Naive B cell (primary cell): Measurements from ENCODE around the gene PSTPIP2. TPM values are rescaled to one million over a fixed set of nuclear protein-coding genes. Genes with fewer than 3 reads are reported as not detected.
"Not testable (repeated sequence)": the region's sequence is repeated elsewhere in the genome, so short reads cannot be mapped to it uniquely, and the experiment has no call there.

Source experiments
- ATAC-seq, 2 donors: fragments of 150-1000 bp; cut with Tn5 transposase; 2 replicates each; pipeline ENCODE4 v1.10.0; 2021; ENCODE audit warnings: low read depth in 2 of 2, mild to moderate bottlenecking in 2 of 2, moderate library complexity in 2 of 2
- DNase-seq: peaks from one replicate; pipeline ENCODE4 v3.0.0; 2022
- H3K27ac Mint-ChIP-seq, 6 donors: one replicate each; pipeline ENCODE4 v1.8.0; 2020 to 2022; ENCODE audit warnings: mild to moderate bottlenecking in 6 of 6, mixed read lengths in 6 of 6, moderate library complexity in 5 of 6, inconsistent platforms in 2 of 6
- H3K27me3 Mint-ChIP-seq, 3 donors: one replicate each; pipeline ENCODE4 v1.8.0; 2021 to 2022; ENCODE audit warnings: mixed read lengths in 3 of 3, mild to moderate bottlenecking in 1 of 3
- H3K36me3 Mint-ChIP-seq, 2 donors: one replicate each; pipeline ENCODE4 v1.8.0; 2020 to 2022; ENCODE audit warnings: mixed read lengths in 2 of 2, inconsistent platforms in 1 of 2, mild to moderate bottlenecking in 1 of 2
- H3K4me1 Mint-ChIP-seq, 3 donors: one replicate each; pipeline ENCODE4 v1.8.0; 2020 to 2022; ENCODE audit warnings: mixed read lengths in 3 of 3, inconsistent platforms in 1 of 3, mild to moderate bottlenecking in 1 of 3, moderate library complexity in 1 of 3
- H3K4me3 Mint-ChIP-seq, 8 donors: one replicate each; pipeline ENCODE4 v1.8.0; 2020 to 2022; ENCODE audit warnings: mild to moderate bottlenecking in 8 of 8, mixed read lengths in 8 of 8, moderate library complexity in 8 of 8, inconsistent platforms in 2 of 8
- H3K9me3 Mint-ChIP-seq, 7 donors: one replicate each; pipeline ENCODE4 v1.8.0; 2020 to 2022; ENCODE audit warnings: mixed read lengths in 7 of 7, mild to moderate bottlenecking in 5 of 7, inconsistent platforms in 2 of 7, moderate library complexity in 1 of 7
- polyA plus RNA-seq, 6 donors: library from polyadenylated mRNA; unstranded; fragments of 300-500 nt; fragmentation: Illumina TruSeq; gene quantifications; one replicate each; pipeline ENCODE4 v1.2.3, GENCODE V29; 2021; ENCODE audit warnings: low read depth in 6 of 6

The PSTPIP2 gene
- polyA plus RNA-seq, 6 donors from 2014 or later, result 0.29 to 1.8 (median 0.90) TPM

DNA sequence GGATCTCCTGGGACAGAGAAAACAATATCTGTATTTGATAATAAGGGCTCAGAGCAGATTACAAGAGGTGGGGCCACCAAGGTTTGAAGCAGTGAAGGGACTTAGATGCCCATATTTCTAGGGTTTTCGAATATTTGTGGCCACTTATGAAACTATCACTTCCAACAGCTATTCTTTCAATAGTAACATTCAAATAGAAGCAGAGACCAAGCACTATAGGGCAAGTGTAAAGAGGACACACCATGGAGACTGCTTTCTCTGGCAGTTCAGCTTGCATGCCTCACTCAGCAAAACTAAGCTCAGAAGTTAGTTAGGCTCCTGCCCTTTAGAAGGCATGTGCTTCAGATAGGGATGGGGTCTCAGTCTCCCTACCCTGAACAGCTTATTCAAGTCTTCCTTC is 10.3 kb downstream of the PSTPIP2 start:
- no peak for ATAC-seq
- no peaks in the 10 kb centered on the region for H3K9me3 Mint-ChIP-seq
- H3K36me3 Mint-ChIP-seq, result no peaks in the 10 kb centered on the region

DNA sequence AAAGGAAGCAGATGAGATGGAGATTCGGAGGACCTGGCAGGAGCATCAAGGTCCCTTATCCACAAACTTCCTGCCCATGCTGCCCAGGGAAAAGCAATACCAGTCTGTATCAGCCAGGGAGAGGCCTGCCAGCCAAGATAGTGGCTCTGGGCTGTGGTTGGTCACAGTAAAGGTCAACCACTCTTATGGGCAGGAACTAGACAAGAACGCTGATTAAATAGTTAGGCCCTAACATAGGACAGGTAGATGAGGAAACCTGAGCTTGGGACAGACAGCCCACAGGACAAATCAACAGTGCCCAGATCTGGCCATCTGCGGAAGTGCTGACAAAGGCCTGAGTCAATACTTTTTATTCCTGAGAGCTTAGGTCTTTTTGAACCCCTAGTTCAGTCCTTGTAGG is 10.7 kb downstream of the PSTPIP2 start:
- ATAC-seq, result no peak
- H3K27ac Mint-ChIP-seq, result no peak overlapping the region
- no peaks in the 10 kb centered on the region for H3K9me3 Mint-ChIP-seq
- DNase-seq, result no peak
- H3K4me3 Mint-ChIP-seq, result no peak overlapping the region
- H3K36me3 Mint-ChIP-seq, result no peaks in the 10 kb centered on the region
- no peaks in the 10 kb centered on the region for H3K27me3 Mint-ChIP-seq
- no peaks in the 10 kb centered on the region for H3K4me1 Mint-ChIP-seq

More for the DNA sequence above, 10.3 kb downstream of the PSTPIP2 start:
- H3K27ac Mint-ChIP-seq, result no peak overlapping the region
- no peak for DNase-seq
- H3K27me3 Mint-ChIP-seq, result no peaks in the 10 kb centered on the region
- peak overlapping the region in 1 of 8 donors; percentile 44 for H3K4me3 Mint-ChIP-seq
- no peaks in the 10 kb centered on the region for H3K4me1 Mint-ChIP-seq

DNA sequence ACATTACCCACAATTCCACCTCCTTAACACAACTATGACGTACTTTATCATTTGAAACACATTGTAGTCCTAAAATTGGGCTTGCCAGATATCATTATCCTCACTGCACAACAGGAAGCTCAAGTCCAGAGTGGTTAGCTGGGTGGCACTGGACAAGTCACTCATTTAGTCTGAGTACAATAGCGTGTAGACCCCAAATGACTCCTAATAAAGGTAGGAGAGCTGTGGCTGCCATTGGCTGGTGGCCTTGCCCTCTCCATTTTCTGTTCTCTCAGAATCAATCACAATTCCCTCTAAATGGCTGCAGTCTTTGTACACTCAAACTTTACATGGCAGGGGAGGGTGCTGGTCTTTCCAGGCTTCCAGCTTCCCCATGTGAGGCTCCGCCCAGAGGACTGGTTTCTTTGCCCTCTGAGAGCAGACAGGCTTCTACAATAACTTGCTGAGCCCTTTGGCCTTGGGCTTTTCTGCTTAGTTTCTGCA is 11.7 kb downstream of the PSTPIP2 start:
- Mint-ChIP-seq H3K4me3 (no peak overlapping the region), H3K9me3 (no peaks in the 10 kb centered on the region), H3K36me3 (no peaks in the 10 kb centered on the region), H3K27ac (peak overlapping the region in 1 of 6 donors; percentile 10), H3K27me3 (no peaks in the 10 kb centered on the region), H3K4me1 (peaks cover 0 to 3% (median 0%) of the 10 kb centered on the region in 3 donors)
- DNase-seq, result no peak
- ATAC-seq, result no peak

DNA sequence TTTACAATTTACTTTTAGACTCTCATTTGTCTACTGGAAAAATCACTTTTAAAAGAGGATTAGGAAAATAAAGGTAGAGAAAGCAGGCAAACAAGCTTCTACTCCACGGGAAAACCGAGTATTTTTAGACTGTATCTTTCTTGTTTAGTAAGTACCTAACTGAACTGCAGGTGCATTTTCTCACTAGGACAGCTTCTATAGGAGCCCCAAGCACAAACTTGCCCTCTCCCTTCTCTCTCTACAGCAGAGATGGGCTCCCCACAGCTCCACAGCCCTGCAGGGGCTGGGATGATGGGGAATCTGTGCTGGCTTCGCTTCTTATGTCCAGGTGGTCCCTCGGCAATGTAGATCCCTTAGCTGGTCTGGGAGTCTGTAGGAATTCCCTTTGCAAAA is 16.2 kb downstream of the PSTPIP2 start:
- Mint-ChIP-seq H3K4me1 (peaks cover 0 to 3% (median 0%) of the 10 kb centered on the region in 3 donors), H3K27ac (no peak overlapping the region), H3K36me3 (no peaks in the 10 kb centered on the region), H3K27me3 (no peaks in the 10 kb centered on the region), H3K4me3 (no peak overlapping the region), H3K9me3 (no peaks in the 10 kb centered on the region)
- ATAC-seq, result no peak
- no peak for DNase-seq

DNA sequence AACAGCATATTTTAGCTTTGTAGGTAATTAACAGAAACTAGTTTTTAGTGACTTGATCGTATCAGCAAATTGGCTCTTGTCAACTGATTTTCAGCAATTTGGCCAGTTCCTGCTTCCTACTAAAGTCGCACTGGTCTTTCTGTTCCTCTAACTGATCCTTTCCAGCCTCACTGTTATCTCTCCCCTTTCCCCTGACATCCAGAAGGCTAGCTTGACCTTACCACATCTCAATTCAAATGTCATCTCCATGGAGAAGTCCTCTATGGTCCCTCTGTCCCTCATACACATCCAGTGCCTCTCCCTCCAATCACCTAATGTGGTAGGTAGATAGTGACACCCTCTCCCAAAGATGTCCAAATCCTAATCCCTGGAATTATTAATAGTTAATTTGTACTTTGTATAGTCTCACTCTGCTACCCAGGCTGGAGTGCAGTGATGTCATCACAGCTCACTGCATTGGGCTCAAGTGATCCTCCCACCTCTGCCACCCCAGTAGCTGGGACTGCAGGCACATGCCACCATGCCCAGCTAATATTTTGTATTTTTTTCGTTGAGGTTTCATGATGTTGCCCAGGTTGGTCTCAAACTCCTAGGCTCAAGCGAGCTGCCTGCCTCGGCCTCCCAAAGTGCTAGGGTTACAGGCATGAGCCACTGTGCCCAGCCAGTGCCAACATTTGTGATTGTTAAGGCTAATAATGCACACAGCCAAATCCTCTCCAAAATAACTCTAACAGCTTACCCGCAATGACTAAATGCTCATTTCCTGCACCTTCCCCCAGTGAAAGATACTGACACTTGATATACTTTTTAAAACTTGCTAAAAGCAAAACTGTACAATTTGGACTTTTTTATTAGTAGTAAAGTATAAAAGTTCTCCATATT is 16.9 kb downstream of the PSTPIP2 start:
- no peaks in the 10 kb centered on the region for H3K36me3 Mint-ChIP-seq
- no peak overlapping the region for H3K4me3 Mint-ChIP-seq
- H3K9me3 Mint-ChIP-seq, result no peaks in the 10 kb centered on the region
- ATAC-seq (no peak), DNase-seq (no peak)
- peaks cover 0 to 3% (median 0%) of the 10 kb centered on the region in 3 donors for H3K4me1 Mint-ChIP-seq
- H3K27me3 Mint-ChIP-seq, result no peaks in the 10 kb centered on the region
- H3K27ac Mint-ChIP-seq, result peak overlapping the region in 1 of 6 donors; percentile 7

DNA sequence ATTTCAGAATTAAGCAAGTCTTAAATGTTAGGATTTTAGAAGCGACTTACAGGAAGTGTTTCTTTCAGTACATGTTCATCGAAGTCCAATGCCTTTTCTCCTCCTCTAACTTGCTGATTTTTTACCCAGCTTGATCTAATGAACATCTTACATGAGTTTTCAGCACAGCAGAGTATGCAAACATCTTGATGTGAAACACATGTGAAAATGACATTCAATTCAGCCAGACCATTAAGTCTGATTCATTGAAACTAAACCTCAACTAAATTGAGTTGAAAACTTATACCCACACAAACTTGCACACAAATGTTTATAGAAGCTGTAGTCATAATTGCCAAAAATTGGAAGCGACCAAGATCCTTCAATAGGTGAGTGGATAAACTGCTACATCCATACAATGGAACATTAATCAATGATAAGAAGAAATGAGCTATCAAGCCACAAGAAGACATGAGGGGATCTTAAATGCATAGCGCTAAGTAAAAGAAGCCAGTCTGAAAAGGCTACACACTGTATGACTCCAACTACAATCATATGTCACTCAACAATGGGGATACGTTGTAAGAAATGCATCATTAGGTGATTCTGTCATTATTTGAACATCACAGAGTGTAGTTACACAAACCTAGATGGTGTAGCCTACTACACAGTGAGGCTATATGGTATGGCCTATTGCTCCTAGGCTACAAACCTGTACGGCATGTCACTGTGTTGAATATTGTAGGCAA is 18.5 kb downstream of the PSTPIP2 start:
- no peaks in the 10 kb centered on the region for H3K9me3 Mint-ChIP-seq
- H3K4me1 Mint-ChIP-seq, result peaks cover 0 to 3% (median 0%) of the 10 kb centered on the region in 3 donors
- H3K36me3 Mint-ChIP-seq, result no peaks in the 10 kb centered on the region
- DNase-seq, result no peak
- no peak overlapping the region for H3K27ac Mint-ChIP-seq
- no peak overlapping the region for H3K4me3 Mint-ChIP-seq
- no peaks in the 10 kb centered on the region for H3K27me3 Mint-ChIP-seq
- no peak for ATAC-seq

DNA sequence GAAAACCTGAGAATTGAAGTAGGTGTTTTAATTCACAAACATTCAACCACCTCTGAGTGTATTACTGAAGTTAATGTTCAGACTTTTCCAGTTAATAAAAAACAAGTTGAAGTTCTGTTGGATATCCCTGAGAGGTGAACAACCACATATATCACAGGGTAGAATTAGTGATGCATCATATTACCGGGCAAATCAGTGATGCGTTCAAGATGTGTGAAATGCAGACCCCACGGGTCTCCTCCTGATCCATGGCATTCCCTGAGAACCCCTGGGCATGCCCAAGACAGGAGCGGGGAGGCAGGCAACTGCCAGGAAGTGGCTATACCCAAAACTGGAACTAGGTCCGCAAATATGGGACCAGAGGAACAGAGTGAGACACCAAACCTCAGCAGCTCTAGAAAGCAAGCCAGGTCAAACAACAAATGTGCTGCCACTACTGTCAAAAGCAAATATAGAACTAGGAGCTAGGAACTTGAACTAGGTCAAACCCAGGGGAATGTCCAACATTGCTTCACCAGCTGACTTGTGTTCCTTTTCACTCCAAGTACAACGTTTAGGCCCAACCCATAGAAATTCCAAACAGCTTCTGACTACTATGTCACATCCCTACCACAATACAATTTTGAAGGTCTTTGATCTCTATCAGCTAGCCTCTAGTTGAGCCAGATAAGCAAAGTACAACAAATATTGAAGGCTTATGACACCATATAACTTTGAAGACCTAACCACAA is 20.2 kb downstream of the PSTPIP2 start:
- H3K36me3 Mint-ChIP-seq, result no peaks in the 10 kb centered on the region
- H3K27ac Mint-ChIP-seq, result no peak overlapping the region

DNA sequence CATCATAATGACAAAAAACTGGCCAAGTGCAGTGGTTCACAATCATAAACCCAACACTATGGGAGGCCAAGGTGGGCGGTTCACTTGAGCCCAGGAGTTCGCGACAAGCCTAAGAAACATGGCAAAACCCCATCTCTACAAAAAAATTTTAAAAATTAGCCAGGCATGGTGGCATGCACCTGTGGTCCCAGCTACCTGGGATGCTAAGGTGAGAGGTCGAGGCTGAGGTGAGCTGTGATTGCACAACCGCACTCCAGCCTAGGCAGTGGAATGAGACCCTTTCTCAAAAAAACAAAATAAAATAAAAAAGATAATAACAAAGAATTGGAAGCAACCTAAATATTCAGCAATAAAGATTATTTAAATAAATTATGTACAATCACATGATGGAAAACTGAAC is 21.8 kb downstream of the PSTPIP2 start:
- H3K4me1 Mint-ChIP-seq, result no peaks in the 10 kb centered on the region

More for the DNA sequence above, 20.2 kb downstream of the PSTPIP2 start:
- no peaks in the 10 kb centered on the region for H3K9me3 Mint-ChIP-seq
- ATAC-seq (no peak), DNase-seq (no peak)
- H3K4me1 Mint-ChIP-seq, result peaks cover 0 to 3% (median 0%) of the 10 kb centered on the region in 3 donors
- no peaks in the 10 kb centered on the region for H3K27me3 Mint-ChIP-seq
- H3K4me3 Mint-ChIP-seq, result no peak overlapping the region

DNA sequence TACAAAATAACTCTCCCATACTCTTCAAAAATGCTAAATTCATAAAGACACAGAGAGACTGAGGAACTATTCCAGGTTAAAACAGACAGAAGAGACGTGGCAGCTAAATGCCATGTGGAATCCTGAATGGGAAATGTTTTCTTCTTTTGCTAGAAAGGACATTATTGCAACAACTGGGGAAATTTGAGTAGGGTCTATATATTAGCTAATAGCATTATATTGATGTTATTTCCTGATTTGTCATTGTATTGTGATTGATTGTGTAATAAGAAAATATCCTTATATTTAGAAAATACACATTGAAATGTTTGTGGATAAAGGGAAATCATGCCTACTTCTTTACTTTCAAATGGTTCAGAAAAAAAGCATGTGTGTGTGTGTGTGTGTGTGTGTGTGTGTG is 23.4 kb downstream of the PSTPIP2 start:
- no peaks in the 10 kb centered on the region for H3K27me3 Mint-ChIP-seq
- no peaks in the 10 kb centered on the region for H3K36me3 Mint-ChIP-seq
- peaks cover 0 to 5% (median 0%) of the 10 kb centered on the region in 7 donors for H3K9me3 Mint-ChIP-seq
- no peak for ATAC-seq
- H3K4me1 Mint-ChIP-seq, result no peaks in the 10 kb centered on the region
- H3K4me3 Mint-ChIP-seq, result no peak overlapping the region
- no peak for DNase-seq
- no peak overlapping the region for H3K27ac Mint-ChIP-seq

More for the DNA sequence above, 21.8 kb downstream of the PSTPIP2 start:
- no peak for ATAC-seq
- no peak for DNase-seq
- Mint-ChIP-seq H3K4me3 (no peak overlapping the region), H3K27ac (no peak overlapping the region), H3K36me3 (no peaks in the 10 kb centered on the region), H3K9me3 (peaks cover 0 to under 1% (median 0%) of the 10 kb centered on the region in 7 donors), H3K27me3 (no peaks in the 10 kb centered on the region)

DNA sequence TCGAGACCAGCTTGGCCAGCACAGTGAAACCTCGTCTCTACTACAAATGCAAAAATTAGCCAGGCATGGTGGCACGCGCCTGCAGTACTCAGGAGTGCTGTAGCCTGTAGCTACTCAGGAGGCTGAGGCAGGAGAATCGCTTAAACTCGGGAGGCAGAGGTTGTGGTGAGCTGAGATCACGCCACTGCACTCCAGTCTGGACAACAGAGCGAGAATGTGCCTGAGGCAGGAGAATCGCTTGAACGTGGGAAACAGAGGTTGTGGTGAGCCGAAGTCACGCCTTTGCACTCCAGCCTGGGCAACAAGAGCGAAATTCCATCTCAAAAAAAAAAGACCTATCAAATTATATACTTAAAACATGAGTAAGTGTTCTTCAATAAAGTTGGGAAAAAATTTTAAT is 24.7 kb downstream of the PSTPIP2 start:
- not testable (repeated sequence) for DNase-seq, H3K36me3 Mint-ChIP-seq, H3K4me3 Mint-ChIP-seq, H3K27ac Mint-ChIP-seq, H3K9me3 Mint-ChIP-seq, H3K4me1 Mint-ChIP-seq, ATAC-seq, H3K27me3 Mint-ChIP-seq

DNA sequence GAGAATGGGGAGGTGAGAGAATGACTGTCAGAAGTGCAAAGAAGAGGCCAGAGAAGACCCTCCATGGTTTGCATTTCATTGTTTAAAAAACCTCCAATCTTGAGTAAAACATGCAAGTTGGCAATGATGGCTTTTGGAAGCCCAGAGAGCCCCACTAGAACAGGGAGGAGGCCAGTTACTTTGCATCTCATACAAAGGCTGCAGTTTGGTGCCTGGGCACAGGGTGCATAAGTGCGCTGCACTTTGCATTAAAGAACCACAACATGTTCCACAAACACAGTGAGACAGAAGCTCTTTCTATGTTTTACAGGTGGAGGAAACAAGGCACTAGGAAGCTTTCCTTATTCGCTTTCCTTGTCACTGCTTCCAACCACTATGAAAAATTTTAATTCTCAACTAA is 25.4 kb downstream of the PSTPIP2 start:
- no peak overlapping the region for H3K27ac Mint-ChIP-seq
- no peak overlapping the region for H3K4me3 Mint-ChIP-seq
- no peaks in the 10 kb centered on the region for H3K36me3 Mint-ChIP-seq
- no peaks in the 10 kb centered on the region for H3K4me1 Mint-ChIP-seq
- ATAC-seq, result no peak
- no peak for DNase-seq
- H3K9me3 Mint-ChIP-seq, result peaks cover 0 to 7% (median 0%) of the 10 kb centered on the region in 7 donors
- H3K27me3 Mint-ChIP-seq, result peaks cover 0 to 7% (median 4%) of the 10 kb centered on the region in 3 donors

DNA sequence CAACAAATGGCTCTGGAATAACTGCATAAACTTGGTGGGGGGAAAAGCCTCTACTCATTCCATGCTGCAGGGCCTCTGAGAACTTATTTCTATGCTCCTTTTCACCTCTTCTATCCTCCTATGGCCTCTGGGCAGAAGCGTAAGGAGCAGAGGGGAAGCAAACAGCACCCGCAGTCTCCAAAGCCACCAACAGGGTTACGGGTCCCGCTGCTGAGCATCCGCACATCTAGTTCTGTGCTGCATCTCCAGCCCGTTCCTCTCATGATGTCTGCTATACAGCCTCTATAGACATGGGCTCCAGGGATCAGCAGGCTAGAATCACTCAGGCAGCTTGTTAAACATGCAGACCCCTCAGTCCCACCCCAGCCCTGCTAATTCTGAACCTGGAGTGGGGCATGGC is 25.9 kb downstream of the PSTPIP2 start:
- no peaks in the 10 kb centered on the region for H3K36me3 Mint-ChIP-seq
- H3K4me1 Mint-ChIP-seq, result no peaks in the 10 kb centered on the region
- H3K4me3 Mint-ChIP-seq, result no peak overlapping the region
- H3K27me3 Mint-ChIP-seq, result peaks cover 0 to 7% (median 4%) of the 10 kb centered on the region in 3 donors
- peaks cover 0 to 7% (median 0%) of the 10 kb centered on the region in 7 donors for H3K9me3 Mint-ChIP-seq
- ATAC-seq, result no peak
- DNase-seq, result no peak
- peak overlapping the region in 1 of 6 donors; percentile 31 for H3K27ac Mint-ChIP-seq

DNA sequence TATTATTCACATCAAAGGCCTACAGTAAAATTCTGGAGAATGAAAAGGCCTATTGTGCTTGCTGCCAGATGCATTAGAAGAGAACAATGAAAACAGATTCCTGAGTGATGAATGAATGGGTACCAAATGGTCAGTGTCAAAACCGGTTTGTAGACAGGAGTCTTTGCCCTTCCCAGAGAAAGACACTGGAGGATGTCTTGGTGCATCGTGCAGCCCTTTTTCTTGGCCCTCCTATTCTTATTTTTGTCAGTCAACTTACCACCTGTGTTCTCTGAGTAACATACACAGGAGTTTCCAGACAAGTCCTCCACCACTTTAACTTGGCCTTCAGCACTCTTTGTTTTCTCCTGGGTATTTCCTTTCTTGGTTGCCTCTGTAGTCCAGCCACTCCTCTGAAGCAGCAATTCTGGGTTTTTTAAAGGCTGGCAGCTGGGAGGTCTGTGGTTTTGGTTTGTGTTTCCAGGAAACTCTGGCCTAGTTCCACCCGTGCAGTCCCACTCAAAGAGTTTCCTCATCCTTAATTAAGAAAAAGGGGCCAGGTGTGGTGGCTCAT is 29.4 kb downstream of the PSTPIP2 start:
- ATAC-seq, result no peak
- no peak for DNase-seq
- Mint-ChIP-seq H3K4me3 (peak overlapping the region in 1 of 8 donors; percentile 9), H3K36me3 (no peaks in the 10 kb centered on the region), H3K27me3 (peaks cover 0 to 7% (median 4%) of the 10 kb centered on the region in 3 donors), H3K27ac (peak overlapping the region in 1 of 6 donors; percentile 41), H3K9me3 (peaks cover 0 to 7% (median 0%) of the 10 kb centered on the region in 7 donors), H3K4me1 (no peaks in the 10 kb centered on the region)
